Measurements from ENCODE around the gene WBP1L. TPM values are rescaled to one million over a fixed set of nuclear protein-coding genes. Genes with fewer than 3 reads are reported as not detected.

The WBP1L gene
- polyA plus RNA-seq, 1 experiment: 27.6 TPM

GRCh38 chr10:102743078-102743587, 615 bp upstream of the WBP1L start:
- no peaks in the 10 kb centered on the region for H3K9me3 ChIP-seq (ENCODE audit: control insufficient read depth, insufficient read depth, low read length)
- no peak for DNase-seq (ENCODE audit: low read depth, low spot score)
- H3K27me3 ChIP-seq (ENCODE audit: control insufficient read depth, insufficient read depth, low read length): no peaks in the 10 kb centered on the region
- H3K27ac ChIP-seq (ENCODE audit: low read depth, low read length): no peak overlapping the region
- POLR2A ChIA-PET: interaction anchor here (0.7 to 1.3 kb wide), 7 partner anchors 10 to 81 kb away, joined by 3 to 7 read pairs (median 3); partner anchors contain the start of genes ARL3 and SFXN2
- TF ChIP-seq, protein P1, sequence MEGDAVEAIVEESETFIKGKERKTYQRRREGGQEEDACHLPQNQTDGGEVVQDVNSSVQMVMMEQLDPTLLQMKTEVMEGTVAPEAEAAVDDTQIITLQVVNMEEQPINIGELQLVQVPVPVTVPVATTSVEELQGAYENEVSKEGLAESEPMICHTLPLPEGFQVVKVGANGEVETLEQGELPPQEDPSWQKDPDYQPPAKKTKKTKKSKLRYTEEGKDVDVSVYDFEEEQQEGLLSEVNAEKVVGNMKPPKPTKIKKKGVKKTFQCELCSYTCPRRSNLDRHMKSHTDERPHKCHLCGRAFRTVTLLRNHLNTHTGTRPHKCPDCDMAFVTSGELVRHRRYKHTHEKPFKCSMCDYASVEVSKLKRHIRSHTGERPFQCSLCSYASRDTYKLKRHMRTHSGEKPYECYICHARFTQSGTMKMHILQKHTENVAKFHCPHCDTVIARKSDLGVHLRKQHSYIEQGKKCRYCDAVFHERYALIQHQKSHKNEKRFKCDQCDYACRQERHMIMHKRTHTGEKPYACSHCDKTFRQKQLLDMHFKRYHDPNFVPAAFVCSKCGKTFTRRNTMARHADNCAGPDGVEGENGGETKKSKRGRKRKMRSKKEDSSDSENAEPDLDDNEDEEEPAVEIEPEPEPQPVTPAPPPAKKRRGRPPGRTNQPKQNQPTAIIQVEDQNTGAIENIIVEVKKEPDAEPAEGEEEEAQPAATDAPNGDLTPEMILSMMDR (IDR thresholded peaks at IDR 0.05; ENCODE audit: low read depth, low read length): no peak
- CTCF ChIA-PET: interaction anchor here (0.5 to 2.9 kb wide), 4 partner anchors 10 to 159 kb away, joined by 3 to 9 read pairs (median 6); no protein-coding TSS in a partner anchor
- no peak overlapping the region for H3K4me3 ChIP-seq (ENCODE audit: low read depth, low read length)

GRCh38 chr10:102744374-102745051, 765 bp downstream of the WBP1L start:
- ChIA-PET CTCF (interaction anchor here (2.3 kb wide), 1 partner anchor 9 kb away, joined by 9 read pairs; no protein-coding TSS in a partner anchor), POLR2A (interaction anchor here (1.4 kb wide), 1 partner anchor 68 kb away, joined by 4 read pairs; no protein-coding TSS in a partner anchor)
- DNase-seq (ENCODE audit: low read depth, low spot score): no peak
- H3K9me3 ChIP-seq (ENCODE audit: control insufficient read depth, insufficient read depth, low read length): no peaks in the 10 kb centered on the region
- no peak overlapping the region for H3K27ac ChIP-seq (ENCODE audit: low read depth, low read length)
- no peaks in the 10 kb centered on the region for H3K27me3 ChIP-seq (ENCODE audit: control insufficient read depth, insufficient read depth, low read length)
- TF ChIP-seq, protein P1 (IDR thresholded peaks at IDR 0.05; ENCODE audit: low read depth, low read length): no peak
- H3K4me3 ChIP-seq (ENCODE audit: low read depth, low read length): peak overlapping the region; percentile 97

DNA sequence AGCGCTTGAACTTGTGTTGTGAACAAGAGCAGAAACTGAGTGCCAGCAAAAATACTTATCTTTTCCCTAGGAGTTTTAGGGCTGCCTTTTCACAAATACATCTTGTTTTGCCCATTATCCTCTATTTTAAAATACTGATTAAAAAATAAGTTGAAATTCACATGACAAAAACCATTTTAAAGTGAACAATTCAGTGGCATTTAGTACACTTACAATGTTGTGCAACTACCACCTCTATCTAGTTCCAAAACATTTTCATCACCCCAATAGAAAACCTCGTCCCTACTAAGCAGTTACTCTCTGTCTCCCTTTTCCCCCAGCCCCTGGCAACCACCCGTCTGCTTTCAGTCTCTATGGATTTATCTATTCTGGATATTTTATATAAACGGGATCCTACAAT, 1.4 kb downstream of the WBP1L start:
- no peaks in the 10 kb centered on the region for H3K9me3 ChIP-seq (ENCODE audit: control insufficient read depth, insufficient read depth, low read length)
- TF ChIP-seq, protein P1 (IDR thresholded peaks at IDR 0.05; ENCODE audit: low read depth, low read length): no peak
- ChIA-PET POLR2A (interaction anchor here (1.4 kb wide), 1 partner anchor 69 kb away, joined by 4 read pairs; no protein-coding TSS in a partner anchor), CTCF (interaction anchor here (1.5 to 2.3 kb wide), 2 partner anchors 8 to 156 kb away, joined by 4 to 9 read pairs; no protein-coding TSS in a partner anchor)
- H3K4me3 ChIP-seq (ENCODE audit: low read depth, low read length): peak overlapping the region; percentile 97
- H3K27me3 ChIP-seq (ENCODE audit: control insufficient read depth, insufficient read depth, low read length): no peaks in the 10 kb centered on the region
- DNase-seq (ENCODE audit: low read depth, low spot score): no peak
- no peak overlapping the region for H3K27ac ChIP-seq (ENCODE audit: low read depth, low read length)

GRCh38 chr10:102752266-102752930, 8.7 kb downstream of the WBP1L start:
- ChIA-PET POLR2A (interaction anchor here (1.6 kb wide), 2 partner anchors 9 to 25 kb away, joined by 7 read pairs; partner anchors contain the start of gene WBP1L), CTCF (interaction anchor here (0.6 to 3.0 kb wide), 16 partner anchors 8 to 165 kb away, joined by 3 to 27 read pairs (median 4); partner anchors contain the start of genes CNNM2 and WBP1L)
- DNase-seq (ENCODE audit: low read depth, low spot score): no peak
- Histone ChIP-seq H3K27ac (ENCODE audit: low read depth, low read length) (peak overlapping the region; percentile 52), H3K9me3 (ENCODE audit: control insufficient read depth, insufficient read depth, low read length) (no peaks in the 10 kb centered on the region), H3K27me3 (ENCODE audit: control insufficient read depth, insufficient read depth, low read length) (no peaks in the 10 kb centered on the region), H3K4me3 (ENCODE audit: low read depth, low read length) (no peak overlapping the region)
- TF ChIP-seq, protein P1 (IDR thresholded peaks at IDR 0.05; ENCODE audit: low read depth, low read length): no peak
